GM19467 (cell line): ENCODE measurements around the gene MRPL47.

Experiments
- ATAC-seq: cut with Tn5 transposase; IDR thresholded peaks from one replicate; pipeline ENCODE4 v1.9.1; 2021; ENCODE audit warnings: mild to moderate bottlenecking, moderate library complexity; ENCODE audit not compliant: unreplicated experiment

Gene MRPL47

DNA sequence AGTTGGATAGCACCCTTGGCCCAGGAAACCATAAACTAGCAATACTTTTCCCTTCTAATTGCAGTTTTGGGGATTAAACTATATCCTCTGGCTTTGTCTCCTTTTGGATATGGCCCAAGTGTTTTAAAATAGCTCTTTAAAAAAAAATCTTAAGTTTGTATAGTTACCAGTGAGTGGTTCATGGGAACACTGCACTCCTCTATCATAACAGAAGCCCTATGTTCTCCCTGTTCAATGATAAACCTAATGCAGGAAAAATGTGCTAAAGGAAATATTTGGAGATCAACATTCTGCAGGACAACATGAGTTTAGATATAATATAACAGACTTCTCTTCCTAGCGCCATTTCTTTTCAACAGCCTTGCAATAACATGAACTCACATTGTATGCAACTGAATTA, 13.1 kb downstream of the MRPL47 start:
- ATAC-seq: no peak

DNA sequence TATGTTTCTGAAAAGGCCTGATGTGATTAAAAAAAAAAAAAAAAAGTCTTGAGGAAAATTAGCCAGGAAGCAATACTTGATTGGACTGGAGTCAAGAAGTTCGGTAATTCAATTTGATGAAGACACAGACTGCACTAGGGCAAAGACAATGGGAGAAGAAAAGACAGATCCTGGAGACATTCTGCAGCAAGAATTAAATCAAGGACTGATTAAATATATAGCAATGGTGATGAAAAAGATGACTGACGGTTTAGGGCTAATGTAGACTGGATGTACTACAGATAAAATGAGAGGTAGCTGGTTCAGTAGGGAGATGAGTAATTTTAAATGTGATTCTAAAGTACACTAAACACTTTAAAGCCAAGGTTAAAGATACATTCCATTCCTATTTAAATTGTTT, 13.8 kb downstream of the MRPL47 start:
- no peak for ATAC-seq

DNA sequence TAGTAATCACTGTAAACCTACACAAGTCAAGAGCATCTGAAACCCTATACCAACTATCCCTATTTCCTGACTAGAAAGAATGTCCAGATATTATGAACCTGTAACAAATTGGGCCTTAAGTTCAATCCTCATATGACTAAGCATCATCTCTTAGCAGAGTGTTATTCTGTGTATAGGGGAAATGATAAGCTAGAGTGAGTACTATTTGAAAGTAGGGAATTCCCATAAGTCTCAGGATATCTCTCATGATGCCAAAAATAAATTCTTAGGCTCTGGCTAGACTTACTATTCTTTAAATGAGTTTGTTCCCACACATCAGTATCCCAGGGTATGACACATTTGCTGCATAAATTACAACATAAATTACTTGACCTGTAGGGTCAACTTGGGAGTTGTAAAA, 15.3 kb downstream of the MRPL47 start:
- ATAC-seq: no peak

DNA sequence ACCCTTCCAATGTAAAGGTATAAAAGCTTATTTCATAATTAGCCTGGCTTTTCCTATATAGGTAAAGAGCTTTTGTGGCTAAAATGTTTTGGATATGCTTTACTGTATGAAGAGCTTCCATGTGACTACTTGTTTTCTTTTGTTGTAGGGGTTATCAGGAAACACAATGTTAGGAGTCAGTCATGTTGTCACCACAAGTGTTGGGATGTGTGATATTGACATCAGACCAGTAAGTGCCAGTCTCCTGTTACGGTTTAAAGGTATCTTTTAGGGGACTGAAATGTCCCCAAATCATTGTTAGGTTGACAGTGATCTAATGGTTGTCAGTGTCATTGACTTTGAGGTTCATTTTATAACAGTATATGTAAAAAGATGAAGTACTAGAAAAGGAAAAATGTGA, 23.4 kb downstream of the MRPL47 start:
- ATAC-seq: no peak

DNA sequence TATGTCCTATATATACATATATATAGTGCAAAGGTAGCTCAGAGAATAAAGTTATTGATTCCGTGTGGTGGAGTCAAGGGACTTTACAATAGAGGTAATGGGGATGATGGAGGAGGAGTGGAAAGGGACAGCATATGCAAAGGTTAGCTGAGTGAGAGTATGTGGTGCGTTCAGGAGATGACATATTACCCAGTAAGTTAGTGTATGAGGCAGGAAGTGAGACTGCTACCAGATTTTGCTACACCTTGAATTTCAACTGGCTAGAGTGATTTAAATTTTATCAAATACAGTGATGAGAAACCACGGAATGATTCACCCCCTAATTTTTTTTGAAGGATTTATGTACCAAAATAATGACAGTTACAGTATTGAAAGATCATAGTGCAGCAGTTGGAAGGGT, 38.9 kb downstream of the MRPL47 start:
- no peak for ATAC-seq

DNA sequence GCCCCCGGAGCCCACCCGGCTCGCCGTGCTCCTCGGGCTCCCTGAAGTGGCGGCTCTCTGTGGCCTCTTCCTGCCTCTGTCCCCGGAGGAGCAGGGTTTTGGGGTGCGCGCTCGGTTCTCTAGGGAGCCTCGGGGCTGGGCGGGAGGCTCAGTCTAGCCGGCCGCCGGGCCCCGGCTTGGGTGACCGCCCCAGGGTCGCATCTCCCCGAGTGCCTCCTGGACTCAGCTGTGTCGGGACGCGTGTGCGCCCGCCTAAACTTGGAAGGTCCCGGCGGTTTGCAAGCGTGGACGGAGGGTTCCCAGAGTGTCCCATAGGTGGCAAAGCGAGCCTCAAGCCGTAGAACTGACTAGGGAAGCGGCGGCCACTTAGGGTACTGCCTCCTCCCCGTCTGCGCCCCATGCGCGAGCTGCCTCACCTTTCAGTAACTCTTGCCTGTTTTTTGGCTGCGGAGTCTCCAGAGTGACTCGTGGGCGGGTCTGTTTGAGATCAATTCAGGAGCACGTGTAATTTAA, 41.1 kb downstream of the MRPL47 start:
- peak; percentile 43 for ATAC-seq

DNA sequence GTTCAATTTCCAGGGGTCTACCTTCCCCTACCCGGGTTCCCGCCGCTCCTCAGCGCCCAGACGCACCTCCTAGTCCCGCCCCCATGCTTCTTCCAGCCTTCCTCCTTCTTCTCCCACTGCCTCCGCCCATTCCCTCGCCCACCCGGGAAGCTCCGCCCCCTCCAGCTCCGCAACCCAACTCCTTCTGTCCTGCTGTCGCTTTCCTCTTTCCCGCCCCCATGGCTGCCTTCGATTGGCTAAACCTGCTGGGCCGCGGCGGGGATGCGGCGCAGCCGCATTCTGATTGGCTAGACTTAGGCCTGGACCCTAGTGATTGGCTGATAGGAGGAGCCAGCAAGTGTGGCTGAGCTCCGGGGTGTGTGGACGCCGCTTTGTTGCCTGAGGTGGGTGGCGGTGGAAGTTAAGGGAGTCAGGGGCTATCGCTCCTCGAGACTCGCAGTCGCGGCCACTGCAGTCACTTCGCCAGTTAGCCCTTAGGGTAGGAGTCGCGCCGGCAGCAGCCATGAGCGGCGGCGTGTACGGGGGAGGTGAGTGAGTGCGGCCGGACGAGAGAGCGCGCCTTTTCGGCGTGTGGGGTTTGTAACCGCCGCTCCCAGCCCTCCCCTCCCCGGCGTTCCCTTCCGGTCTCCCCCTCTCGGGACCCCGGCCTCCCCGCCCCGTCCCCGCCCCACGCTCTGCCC, 41.7 kb downstream of the MRPL47 start, which contains the start of gene ACTL6A:
Gene ACTL6A, plus strand, starts transcription at position 336 of the 680 bp plus-strand sequence. Its CDS starts 167 bp downstream, at position 503.
- peak; percentile 95 for ATAC-seq

DNA sequence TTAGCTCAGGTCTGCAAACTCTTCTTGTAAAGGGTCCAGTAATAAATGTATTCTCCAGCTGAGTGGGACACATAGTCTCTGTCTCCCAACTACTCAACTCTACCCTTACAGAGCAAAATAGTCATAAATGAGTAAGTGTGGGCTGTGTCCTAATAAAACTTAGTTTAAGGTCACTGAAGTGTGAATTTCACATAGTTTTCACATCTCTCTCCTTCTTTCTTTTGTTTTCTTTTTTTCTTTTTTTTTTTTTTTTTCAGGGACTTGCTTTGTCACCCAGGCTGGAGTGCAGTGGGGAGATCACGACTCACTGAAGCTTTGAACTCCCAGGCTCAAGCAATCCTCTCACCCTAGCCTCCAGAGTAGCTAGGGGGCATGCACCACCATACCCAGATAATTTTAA, 43.6 kb downstream of the MRPL47 start:
- no peak for ATAC-seq

DNA sequence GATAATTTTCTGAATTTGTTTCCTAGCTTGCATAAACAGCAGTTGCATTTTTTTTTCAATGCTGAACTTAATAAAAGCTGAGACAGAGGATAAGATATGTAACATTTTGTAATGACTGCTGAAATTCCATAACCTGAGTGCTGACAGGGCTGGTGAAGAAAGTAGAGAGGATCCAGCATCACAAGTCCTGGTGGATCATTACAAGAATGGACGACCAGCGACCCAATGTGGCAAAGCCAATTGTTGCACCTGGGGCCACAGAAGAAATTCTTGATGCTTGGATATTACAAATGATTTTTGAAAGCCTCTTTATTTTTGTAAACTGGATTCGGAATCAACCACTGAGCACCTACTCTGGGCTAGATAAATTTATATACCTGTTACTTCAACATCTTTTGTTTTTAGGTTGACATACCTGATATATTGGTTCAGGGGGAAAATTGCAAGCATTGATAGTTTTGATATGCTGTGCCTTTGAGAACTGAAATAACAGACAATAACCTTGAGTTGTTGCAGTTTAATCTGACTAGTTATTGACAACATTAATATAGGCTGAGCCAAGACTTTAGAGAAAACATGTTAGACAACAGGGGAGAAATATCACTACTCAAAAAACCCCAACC, 45.6 kb downstream of the MRPL47 start:
- no peak for ATAC-seq

DNA sequence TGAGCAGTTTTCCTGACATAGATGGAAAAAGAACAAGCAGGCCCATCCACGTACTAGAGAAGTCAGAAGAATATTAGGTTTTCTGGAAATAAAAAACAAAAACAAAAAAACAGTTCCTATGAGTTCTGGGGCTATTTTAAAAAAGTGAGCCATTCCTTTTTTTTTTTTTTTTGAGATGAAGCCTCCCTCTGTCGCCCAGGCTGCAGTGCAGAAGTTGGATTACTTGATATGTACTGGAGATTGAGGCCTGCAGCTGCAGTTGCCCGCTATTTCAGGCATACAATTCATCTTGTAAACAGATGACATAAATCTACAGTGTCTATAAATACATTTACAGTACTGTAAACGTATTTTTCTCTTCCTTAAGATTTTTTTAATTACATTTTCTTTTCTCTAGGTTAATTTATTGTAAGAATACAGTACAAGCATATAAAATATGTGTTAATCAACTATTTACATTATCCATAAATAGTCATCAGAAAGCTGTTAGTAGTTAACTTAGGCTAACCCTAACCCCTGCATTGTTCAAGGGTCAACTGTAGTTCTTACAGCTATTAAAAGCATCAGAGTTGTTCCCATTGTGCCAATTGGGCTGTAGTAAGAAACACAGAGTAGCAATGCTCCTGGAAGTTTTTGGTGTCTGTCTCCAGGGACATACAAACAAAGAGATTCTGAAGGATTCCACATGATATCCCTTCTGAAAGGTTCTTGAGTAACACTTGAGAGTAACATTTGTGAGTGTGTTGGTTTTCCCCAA, 52.9 kb downstream of the MRPL47 start:
- no peak for ATAC-seq

DNA sequence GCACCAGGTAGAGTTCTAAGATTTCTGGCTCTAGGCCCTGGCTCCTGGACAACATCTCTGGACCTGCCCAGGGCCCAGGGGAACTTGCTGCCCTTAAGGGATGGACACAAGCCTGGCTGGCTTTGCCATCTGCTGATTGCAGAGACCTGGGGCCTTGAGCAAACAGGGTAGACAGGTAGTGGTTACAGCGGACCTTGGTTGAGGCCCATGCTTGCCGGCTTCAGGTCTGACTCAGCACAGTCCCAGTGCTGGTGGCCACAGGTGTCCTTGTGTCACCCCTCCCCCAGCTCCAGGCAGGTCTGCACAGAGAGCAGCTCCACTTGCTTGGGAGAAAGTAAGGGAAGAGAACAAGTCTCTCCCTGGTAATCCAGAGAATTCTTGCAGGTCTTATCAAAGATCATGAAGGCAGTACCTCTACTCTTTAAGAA, 57.6 kb downstream of the MRPL47 start:
- no peak for ATAC-seq

DNA sequence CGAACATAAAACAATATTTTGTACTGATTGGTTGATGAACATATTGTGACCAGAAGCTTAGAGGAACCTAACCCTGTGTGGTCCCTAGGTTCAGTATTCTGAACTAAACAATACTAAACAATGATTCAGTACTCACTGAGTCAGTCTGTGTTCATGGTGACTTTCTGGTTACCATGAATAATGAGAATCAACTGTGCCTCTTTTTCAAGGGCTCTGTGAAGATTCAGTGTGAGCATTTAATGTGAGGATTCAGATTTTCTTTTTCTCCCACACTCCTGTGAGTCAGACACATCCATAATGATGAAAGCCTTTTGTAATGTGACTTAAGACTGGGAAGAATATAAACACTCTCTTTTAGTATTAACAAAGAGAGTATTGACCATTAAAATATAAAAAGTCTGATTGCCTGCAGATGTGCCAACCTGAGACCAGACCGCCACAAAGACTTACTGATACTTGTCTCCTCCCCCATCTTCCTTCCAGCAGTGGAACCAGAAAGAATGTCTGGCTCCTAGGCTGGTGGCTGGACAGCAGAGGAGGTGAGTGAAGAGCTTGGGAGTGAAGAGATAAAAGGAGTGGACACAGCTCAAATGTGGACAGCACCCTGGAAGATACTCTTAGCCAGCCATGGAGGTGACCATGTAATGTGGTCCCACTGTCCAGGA, 59.3 kb downstream of the MRPL47 start:
- ATAC-seq: no peak

DNA sequence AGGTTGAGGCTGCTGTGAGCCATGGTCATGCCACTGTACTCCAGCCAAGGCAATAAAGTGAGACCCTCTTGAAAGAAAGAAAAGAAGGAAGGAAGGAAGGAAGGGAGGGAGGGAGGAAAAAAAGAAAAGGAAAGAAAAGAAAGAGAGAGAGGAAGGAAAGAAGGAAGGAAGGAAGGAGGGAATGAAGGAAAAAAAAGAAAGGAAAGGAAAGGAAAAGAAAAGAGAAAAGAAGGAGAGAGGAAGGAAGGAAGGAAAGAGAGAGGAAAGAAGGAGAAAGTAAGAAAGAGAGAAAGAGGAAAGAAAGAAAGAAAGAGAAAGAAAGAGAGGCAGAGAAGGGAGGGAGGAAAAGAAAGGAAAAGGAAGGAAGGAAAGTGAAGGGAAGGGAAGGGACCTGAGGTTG, 62.1 kb downstream of the MRPL47 start:
- ATAC-seq: no peak

DNA sequence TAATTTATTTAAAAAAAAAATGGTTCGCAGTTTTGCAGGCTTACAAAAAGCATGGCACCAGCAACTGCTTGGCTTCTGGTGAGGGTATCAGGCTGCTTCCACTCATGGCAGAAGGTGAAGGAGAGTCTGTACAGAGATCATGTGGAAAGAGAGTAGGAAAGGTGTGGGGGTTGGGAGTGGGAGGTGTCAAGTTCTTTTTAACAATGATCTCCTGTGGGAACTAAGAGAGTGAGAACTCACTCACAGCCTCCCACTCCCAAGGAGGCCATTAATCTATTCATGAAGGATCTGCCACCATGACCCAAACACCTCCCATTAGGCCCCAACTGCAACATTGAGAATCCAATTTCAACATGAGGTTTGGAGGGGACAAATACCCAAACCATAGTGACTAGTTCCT, 62.8 kb downstream of the MRPL47 start:
- ATAC-seq: no peak

DNA sequence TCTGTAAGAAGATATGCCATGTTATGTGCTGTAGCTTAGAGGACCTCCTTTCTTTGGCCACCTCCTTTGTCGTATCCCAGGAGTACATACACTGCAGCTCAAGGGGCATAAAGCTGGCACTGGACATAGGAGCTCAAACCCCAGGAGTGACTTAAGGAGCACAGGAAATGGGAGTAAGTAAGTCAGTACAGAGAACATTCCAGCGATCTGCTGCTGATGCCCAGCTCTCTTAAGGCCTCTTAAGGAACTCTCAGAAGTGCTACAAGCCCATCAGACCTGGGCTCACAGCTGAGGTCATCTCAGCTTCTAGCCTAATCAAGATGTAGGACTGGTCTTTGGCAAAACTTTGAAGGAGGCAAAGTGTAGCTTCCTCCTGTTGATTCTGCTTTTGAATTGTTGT, 63.3 kb downstream of the MRPL47 start:
- no peak for ATAC-seq
